GM21381 (cell line): Measurements from ENCODE around the gene POR.
"Not testable (repeated sequence)": the region's sequence is repeated elsewhere in the genome, so short reads cannot be mapped to it uniquely, and the experiment has no call there.

Source experiments
- ATAC-seq: cut with Tn5 transposase; IDR thresholded peaks from one replicate; pipeline ENCODE4 v1.9.1; 2021; ENCODE audit warnings: mild to moderate bottlenecking, moderate library complexity; ENCODE audit not compliant: unreplicated experiment

POR gene

GRCh38 chr7:75988568-75989499, 73.9 kb downstream of the POR start:
- ATAC-seq: no peak

- ATAC-seq: no peak
Observed at GRCh38 chr7:75989500-75990388, 74.8 kb downstream of the POR start.

GRCh38 chr7:75991531-75992082, 76.7 kb downstream of the POR start:
- no peak for ATAC-seq

DNA sequence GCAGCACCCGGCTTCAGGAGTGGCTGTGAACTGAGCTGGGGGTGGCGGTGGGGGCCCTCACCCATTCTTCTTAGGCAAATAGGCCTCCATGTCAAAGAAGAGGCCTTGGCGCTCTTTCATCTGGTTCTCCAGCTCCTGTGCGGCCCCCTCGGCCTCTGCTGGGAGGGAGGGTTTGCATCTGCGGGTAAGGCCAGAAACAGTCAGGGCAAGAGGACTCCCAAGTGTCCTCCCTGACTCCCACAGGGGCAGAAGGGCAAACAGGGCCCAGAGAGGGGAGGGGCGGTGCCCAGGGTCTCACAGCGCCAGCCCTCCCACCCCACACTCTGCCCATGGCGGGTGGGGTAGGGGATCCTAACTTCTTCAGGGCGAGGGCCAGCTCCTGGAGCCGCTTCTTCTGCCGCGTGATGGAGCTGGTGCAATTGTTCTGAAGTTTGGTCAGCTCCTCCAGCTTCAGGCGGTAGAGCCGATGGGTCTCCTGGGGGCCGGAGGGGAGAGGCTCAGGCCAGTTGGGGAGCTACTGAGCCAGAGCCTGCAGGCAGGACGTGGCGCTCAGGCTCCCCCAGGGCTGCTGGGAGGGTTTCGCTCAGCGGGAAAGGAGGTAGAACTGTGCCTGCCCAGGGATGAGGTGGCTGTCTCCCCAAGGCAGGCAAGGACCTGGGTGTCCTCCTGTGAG, 77.3 kb downstream of the POR start:
- no peak for ATAC-seq

- ATAC-seq: peak; percentile 14
Observed at GRCh38 chr7:75993689-75994387, 78.9 kb downstream of the POR start.

DNA sequence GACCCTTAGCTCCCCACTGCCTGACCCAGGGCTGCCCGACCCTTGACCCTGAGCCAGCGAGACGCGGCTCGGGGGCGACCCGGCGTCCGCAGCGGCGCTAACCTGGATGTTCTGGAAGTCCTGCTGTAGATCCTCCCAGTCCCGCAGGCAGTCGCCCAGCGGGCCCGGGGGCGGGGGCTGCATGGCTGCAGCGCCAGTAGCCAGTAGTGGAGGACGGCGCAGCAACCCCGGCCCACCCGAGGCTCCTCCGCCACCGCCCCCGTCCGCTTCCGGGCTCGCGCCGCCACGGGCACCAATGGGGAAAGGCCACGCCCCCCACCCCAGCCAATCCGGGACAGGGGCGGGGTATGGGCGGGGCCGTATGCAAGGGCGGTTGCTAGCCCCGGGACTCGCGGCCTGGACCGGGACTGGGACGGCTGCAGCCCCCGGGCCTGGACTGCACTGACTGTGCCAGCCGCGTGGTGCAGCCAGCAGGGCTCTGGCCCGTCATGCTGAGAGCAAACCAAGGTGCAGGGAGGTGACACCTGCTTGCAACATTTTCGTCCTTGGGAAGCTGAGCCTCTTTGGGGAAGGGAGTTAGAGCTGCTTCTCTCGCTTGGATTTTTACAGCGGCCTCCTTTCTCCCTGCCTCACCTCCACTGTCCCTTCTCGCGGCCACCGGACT, 79.6 kb downstream of the POR start, which contains the start of gene TMEM120A:
TSS of gene TMEM120A (minus strand) at position 208 of the 664 bp plus-strand sequence. CDS start at position 183, 25 bp downstream.
- peak; percentile 92 for ATAC-seq

GRCh38 chr7:75995052-75995471, 80.1 kb downstream of the POR start:
- no peak for ATAC-seq

- ATAC-seq: no peak
Observed at GRCh38 chr7:75995996-75996395, 81.0 kb downstream of the POR start.

DNA sequence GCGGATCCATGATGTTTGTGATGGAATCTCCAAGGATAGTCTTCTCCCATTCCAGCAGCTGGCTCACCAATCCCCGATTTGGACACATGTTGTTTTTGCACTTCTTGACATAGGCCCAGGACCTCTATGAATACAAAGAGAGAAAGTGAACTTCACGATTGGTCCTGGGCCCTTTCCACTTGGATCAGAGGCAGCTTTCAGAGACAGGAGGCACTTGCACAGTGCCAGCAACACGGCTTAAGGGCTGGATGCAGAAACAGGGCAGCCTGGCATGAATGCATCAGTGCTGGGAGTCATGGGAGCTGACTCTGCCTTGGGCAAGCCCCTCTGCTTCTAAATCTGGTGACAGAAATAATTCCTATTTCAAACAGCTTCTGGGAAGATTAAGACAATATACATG, 81.5 kb downstream of the POR start:
- ATAC-seq: no peak

- no peak for ATAC-seq
Observed at GRCh38 chr7:75998038-75998437, 83.1 kb downstream of the POR start.

- ATAC-seq: no peak
Observed at GRCh38 chr7:76000566-76000965, 85.6 kb downstream of the POR start.

GRCh38 chr7:76002139-76002538, 87.2 kb downstream of the POR start:
- ATAC-seq: no peak

GRCh38 chr7:76002822-76003221, 87.9 kb downstream of the POR start:
- no peak for ATAC-seq

- ATAC-seq: no peak
Observed at GRCh38 chr7:76003351-76003750, 88.4 kb downstream of the POR start.

- not testable (repeated sequence) for ATAC-seq
Observed at GRCh38 chr7:76005004-76005403, 90.0 kb downstream of the POR start.

DNA sequence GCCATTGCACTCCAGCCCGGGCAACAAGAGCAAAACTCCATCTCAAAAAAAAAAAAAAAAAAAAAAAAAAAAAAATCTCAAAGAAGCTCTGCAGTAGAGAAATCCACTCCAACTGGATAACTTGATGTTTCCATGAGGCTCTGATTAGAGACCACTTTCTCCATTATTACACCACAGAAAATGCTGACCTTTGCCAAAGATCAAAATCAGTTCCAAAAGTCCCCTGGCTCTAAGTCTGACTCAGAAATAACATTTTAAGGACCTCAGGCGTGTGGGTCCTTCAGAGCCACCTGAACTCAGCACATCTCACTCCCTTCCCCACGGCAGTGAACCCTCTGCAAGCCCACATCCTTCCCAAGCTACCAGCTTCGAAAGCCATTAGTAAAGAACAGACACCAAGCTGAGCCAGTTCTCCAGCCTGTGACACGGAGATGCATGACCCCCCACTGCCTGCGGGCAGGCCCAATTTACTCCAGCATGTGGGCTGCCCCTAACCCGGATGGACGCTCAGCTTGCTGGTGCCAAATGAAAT, 93.3 kb downstream of the POR start:
- ATAC-seq: no peak

DNA sequence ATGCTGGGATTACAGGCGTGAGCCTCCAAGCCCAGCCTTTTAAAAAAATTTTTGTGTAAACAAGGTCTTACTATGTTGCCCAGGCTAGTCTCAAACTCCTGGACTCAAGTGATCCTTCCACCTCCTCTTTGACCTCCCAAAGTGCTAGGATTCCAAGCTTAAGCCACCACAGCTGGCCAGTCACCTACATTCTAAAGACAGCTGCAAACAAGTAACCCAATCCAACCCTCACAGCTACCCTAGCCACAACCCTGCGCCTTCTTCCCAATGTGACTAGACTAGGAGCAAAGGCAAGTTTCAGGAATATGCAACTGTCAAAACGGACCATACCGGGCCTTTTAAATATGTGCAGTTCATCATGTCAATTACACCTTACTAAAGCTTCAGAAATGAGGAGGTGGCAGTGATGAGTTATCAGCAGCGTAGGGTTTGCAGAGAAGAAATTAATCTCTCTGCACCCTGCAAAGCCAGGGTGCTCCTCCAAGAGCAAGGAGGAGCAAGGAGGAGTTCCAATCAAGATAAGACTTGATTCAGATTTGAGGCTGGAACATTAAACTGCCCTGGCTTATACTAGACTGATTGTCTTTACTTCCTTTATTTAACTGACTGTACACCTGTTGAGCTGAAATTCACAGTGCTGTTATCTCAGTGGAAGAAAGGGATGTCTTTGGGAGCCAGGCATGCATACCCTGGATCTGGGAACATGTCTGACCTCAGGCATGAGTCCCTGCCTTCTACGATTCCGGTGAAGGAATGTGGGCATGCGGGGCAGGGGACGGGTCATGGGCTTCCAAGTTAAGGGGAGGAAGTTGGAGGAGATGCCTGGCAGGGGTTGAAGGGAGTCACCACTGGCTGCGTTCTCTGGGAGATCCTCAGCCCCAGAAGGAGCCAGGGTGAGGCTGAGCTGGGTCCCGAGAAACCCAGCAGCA, 95.0 kb downstream of the POR start:
- ATAC-seq: no peak

DNA sequence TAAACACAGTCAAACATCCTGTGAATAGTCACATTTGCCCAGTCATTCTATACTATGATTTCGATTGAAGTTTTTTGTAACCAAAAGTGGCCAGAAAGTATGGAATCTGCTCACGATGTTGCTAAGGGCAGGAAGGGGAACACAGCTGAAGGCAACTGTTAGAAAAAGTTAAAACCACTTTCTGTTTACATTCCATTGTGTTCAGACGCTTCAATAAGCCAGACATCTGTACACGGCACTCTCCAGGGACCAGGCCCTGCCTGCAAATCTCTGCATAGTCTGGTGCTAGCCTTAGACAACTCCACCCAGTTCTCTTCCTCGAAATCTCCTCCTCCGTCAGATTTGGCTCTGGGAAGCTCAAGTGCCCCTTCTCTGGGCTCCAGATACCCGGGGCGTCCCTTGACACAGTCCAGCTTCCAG, 96.5 kb downstream of the POR start:
- no peak for ATAC-seq
